MM.1S (cell line): Measurements from ENCODE around the gene ACTL6B.

Source experiments
- DNase-seq: peaks from one replicate; pipeline ENCODE4 v3.0.0-alpha.2; 2015
- H2AFZ ChIP-seq: fragments of 300-600 bp; sonication (generic); 2 replicates; pipeline ENCODE4 v1.6.0; 2016; ENCODE audit warnings: antibody characterized with exemption, low read length
- H3F3A ChIP-seq: fragments of 300-600 bp; sonication (generic); 2 replicates; pipeline ENCODE4 v1.6.1; 2016; ENCODE audit warnings: mild to moderate bottlenecking, antibody characterized with exemption, low read length, moderate library complexity, mixed read lengths; ENCODE audit not compliant: insufficient read depth
- H3K27ac ChIP-seq: fragments of 300-600 bp; sonication (generic); 2 replicates; pipeline ENCODE4 v1.5.1; 2016; ENCODE audit warnings: mild to moderate bottlenecking, low read length
- H3K27me3 ChIP-seq: fragments of 300-600 bp; sonication (generic); replicated peaks from 2 replicates; pipeline ENCODE4 v1.6.0; 2016; ENCODE audit warnings: low read length; ENCODE audit not compliant: insufficient read depth
- H3K36me3 ChIP-seq: fragments of 300-600 bp; sonication (generic); replicated peaks from 2 replicates; pipeline ENCODE4 v1.6.1; 2016; ENCODE audit warnings: mild to moderate bottlenecking, low read length, mixed read lengths; ENCODE audit not compliant: insufficient read depth
- H3K4me1 ChIP-seq: fragments of 300-600 bp; sonication (generic); 2 replicates; pipeline ENCODE4 v1.6.1; 2016; ENCODE audit warnings: low read length, mixed read lengths
- H3K4me2 ChIP-seq: fragments of 300-600 bp; sonication (generic); 2 replicates; pipeline ENCODE4 v1.6.0; 2016; ENCODE audit warnings: low read depth, low read length
- H3K4me3 ChIP-seq: fragments of 300-600 bp; sonication (generic); 2 replicates; pipeline ENCODE4 v1.5.1; 2016; ENCODE audit warnings: low read length, mixed read lengths
- H3K79me2 ChIP-seq: fragments of 300-600 bp; sonication (generic); 2 replicates; pipeline ENCODE4 v1.6.1; 2016; ENCODE audit warnings: mixed run types, low read length, mixed read lengths
- H3K9ac ChIP-seq: fragments of 300-600 bp; sonication (generic); 2 replicates; pipeline ENCODE4 v1.6.1; 2016; ENCODE audit warnings: low read length, mixed read lengths
- H3K9me2 ChIP-seq: fragments of 300-600 bp; sonication (generic); replicated peaks from 2 replicates; pipeline ENCODE4 v1.6.1; 2016; ENCODE audit warnings: mild to moderate bottlenecking, low read length, mixed read lengths; ENCODE audit not compliant: insufficient read depth
- H3K9me3 ChIP-seq: fragments of 300-600 bp; sonication (generic); replicated peaks from 2 replicates; pipeline ENCODE4 v1.6.1; 2016; ENCODE audit warnings: mild to moderate bottlenecking, low read length, mixed read lengths; ENCODE audit not compliant: insufficient read depth
- H4K20me1 ChIP-seq: fragments of 300-600 bp; sonication (generic); 2 replicates; pipeline ENCODE4 v1.6.1; 2016; ENCODE audit warnings: mild to moderate bottlenecking, low read length, moderate library complexity, mixed read lengths; ENCODE audit not compliant: insufficient read depth
- EZH2 ChIP-seq: fragments of 300-600 bp; sonication (generic); optimal IDR thresholded peaks from 2 replicates; pipeline ENCODE3; 2017; ENCODE audit warnings: low read depth, mild to moderate bottlenecking, antibody characterized with exemption, low read length, mixed read lengths
- EZH2phosphoT487 ChIP-seq: fragments of 300-600 bp; sonication (generic); IDR thresholded peaks from 2 replicates; pipeline ENCODE4 v1.6.1; 2018; ENCODE audit warnings: antibody characterized with exemption, low read length
- TF ChIP-seq, protein P1 (sequence below): fragments of 300-600 bp; sonication (generic); IDR thresholded peaks from 2 replicates; pipeline ENCODE4 v1.5.1; 2016; ENCODE audit warnings: antibody characterized with exemption, low read length, mixed read lengths

Gene ACTL6B

DNA sequence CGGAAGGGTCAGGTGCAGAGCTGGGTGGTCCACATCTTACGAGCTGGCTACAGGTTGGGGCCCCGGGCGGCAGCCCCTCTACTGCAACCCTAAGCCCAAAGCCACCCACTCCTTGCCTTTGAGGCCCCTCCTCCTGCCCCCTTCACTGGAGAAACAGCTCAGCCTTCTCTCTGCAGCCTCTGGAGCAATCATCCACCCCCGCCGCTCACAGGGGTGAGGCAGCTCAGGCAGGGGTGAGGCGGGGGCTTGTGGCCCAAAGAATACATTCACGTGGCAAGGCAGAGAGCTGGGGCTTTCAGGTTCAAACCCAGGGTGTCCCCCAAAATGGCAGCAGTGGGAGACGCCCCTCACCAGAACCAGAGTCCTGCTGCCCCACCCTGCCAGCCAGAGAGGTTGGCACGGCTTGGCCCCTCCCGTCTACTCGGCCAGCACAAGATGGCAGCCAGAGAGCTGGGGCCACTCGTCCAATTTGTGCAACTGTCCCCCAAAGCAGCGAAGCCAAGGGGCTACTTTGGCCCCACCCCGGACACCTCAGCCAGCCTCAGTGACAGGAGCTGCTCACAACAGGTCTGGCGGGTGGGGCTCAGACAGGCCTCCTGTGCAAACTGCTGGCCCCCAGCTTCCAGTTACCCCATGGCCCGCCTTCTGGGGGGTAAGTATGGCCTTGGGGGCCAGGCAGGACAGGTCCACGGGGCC, 24.5 kb upstream of the ACTL6B start:
- DNase-seq = no peak
- TF ChIP-seq, protein P1, sequence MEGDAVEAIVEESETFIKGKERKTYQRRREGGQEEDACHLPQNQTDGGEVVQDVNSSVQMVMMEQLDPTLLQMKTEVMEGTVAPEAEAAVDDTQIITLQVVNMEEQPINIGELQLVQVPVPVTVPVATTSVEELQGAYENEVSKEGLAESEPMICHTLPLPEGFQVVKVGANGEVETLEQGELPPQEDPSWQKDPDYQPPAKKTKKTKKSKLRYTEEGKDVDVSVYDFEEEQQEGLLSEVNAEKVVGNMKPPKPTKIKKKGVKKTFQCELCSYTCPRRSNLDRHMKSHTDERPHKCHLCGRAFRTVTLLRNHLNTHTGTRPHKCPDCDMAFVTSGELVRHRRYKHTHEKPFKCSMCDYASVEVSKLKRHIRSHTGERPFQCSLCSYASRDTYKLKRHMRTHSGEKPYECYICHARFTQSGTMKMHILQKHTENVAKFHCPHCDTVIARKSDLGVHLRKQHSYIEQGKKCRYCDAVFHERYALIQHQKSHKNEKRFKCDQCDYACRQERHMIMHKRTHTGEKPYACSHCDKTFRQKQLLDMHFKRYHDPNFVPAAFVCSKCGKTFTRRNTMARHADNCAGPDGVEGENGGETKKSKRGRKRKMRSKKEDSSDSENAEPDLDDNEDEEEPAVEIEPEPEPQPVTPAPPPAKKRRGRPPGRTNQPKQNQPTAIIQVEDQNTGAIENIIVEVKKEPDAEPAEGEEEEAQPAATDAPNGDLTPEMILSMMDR = no peak
- TF ChIP-seq EZH2 (no peak), EZH2phosphoT487 (no peak)
- Histone ChIP-seq H3K9me3 (no peaks in the 10 kb centered on the region), H3K27ac (no peak overlapping the region), H3K79me2 (peaks cover 27% of the 10 kb centered on the region), H3F3A (peaks cover 8% of the 10 kb centered on the region; the same call in 1 of the 2 replicates), H3K9ac (no peak overlapping the region), H3K4me1 (no peaks in the 10 kb centered on the region), H2AFZ (no peak overlapping the region), H3K27me3 (no peaks in the 10 kb centered on the region), H3K4me2 (no peak overlapping the region), H4K20me1 (no peaks in the 10 kb centered on the region), H3K4me3 (no peak overlapping the region), H3K9me2 (no peaks in the 10 kb centered on the region), H3K36me3 (no peaks in the 10 kb centered on the region)

DNA sequence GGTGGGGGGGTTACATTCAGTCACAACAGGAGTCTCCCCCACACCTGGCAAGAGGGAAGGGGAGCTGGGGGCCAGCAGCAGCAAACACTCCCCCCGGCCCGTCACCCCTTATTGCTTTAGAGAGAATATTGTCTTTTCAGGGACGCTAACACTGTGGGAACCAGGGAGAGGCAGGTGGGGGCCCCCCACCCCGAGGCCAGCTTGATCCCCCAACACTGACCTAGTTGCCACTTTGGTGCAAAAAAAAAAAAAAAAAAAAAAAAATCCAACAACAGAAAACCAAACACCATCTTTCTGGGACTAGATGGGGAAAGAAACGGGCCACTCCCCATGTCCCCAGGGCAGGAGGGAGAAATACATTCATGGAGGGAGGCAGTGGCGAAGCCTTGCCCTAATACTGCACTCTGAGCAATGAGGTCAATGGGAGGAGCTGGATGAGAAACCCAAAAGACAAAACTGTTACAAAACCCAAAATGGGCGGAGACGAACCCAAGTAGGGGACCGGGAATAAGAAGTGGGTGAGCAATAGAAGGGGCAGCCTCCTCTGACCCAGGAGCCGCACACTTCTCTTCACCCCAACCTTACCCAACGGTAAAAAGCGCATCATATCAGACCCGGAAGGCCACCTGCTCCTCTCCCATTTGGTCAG, 23.8 kb upstream of the ACTL6B start:
- no peaks in the 10 kb centered on the region for H3K9me2 ChIP-seq
- H3K9ac ChIP-seq = no peak overlapping the region
- no peak overlapping the region for H3K4me2 ChIP-seq
- peaks cover 34% of the 10 kb centered on the region for H3K79me2 ChIP-seq
- no peaks in the 10 kb centered on the region for H3K9me3 ChIP-seq
- H3K27me3 ChIP-seq = no peaks in the 10 kb centered on the region
- no peak overlapping the region for H3K27ac ChIP-seq
- H2AFZ ChIP-seq = no peak overlapping the region
- H3K36me3 ChIP-seq = no peaks in the 10 kb centered on the region
- no peaks in the 10 kb centered on the region for H3K4me1 ChIP-seq
- DNase-seq = no peak
- no peak overlapping the region for H3K4me3 ChIP-seq
- peaks cover 8% of the 10 kb centered on the region; the same call in 1 of the 2 replicates for H3F3A ChIP-seq
- H4K20me1 ChIP-seq = no peaks in the 10 kb centered on the region
- no peak for TF ChIP-seq EZH2phosphoT487
- TF ChIP-seq EZH2 = no peak
- TF ChIP-seq, protein P1 = no peak

DNA sequence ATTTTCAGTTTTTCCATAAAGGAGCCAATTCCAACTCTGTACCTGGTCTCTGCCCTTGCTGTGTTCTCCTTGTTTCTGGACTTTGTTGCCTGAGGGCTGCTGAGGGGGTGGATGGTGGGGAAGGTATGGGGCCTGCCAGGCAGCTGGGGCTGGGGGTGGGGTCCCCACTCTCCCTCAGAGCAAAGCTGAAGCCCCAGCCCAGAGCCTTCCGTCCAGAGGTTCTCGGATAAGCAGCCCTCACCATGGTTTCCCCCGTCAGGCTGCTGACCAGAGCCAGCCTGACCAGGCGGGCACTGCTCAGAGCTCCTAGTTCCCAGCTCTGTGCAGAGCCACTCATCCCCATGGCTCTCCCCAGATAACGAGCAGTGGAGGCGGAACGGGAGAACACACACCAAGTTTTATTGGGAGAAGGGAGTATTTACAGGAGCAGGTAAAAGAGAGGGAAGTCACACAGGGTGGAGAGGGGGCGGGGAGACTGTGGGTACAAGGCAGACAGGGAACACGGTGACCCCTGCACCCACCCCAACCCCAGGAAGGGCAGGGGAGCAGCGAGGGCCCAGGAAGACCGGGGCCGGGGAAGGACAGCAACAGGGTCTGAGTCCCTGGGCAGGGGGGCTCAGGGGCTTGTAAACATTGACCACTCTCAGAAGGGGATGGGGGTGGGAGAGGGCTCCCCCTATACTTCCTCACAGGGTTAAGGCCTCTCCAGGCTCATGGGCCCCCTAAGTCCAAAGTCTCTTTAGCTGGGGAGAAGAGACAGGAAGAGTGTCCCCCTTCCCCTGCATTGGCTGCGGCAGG, 23.1 kb upstream of the ACTL6B start:
- Histone ChIP-seq H3K4me1 (no peaks in the 10 kb centered on the region), H3K9ac (no peak overlapping the region), H3K27ac (no peak overlapping the region), H3K4me3 (no peak overlapping the region), H3K79me2 (peaks cover 40% of the 10 kb centered on the region), H3K4me2 (no peak overlapping the region), H3F3A (peaks cover 8% of the 10 kb centered on the region; the same call in 1 of the 2 replicates), H3K9me2 (no peaks in the 10 kb centered on the region), H3K36me3 (no peaks in the 10 kb centered on the region), H2AFZ (no peak overlapping the region), H3K27me3 (no peaks in the 10 kb centered on the region), H4K20me1 (no peaks in the 10 kb centered on the region), H3K9me3 (no peaks in the 10 kb centered on the region)
- DNase-seq = no peak
- no peak for TF ChIP-seq EZH2
- TF ChIP-seq EZH2phosphoT487 = no peak
- TF ChIP-seq, protein P1 = no peak
